HEK293T (cell line): ENCODE measurements around the gene PRR4.

ENCODE experiments used
- BHLHE40 ChIP-seq: fragments of 450-650 bp; IDR thresholded peaks from 2 replicates; pipeline ENCODE4 v1.6.1; 2016; ENCODE audit warnings: mild to moderate bottlenecking, moderate library complexity, borderline replicate concordance
- CTBP1 ChIP-seq: fragments of 450-650 bp; IDR thresholded peaks from 2 replicates; pipeline ENCODE4 v1.6.1; 2016; ENCODE audit warnings: borderline replicate concordance
- ELF4 ChIP-seq: fragments of 450-650 bp; IDR thresholded peaks from 2 replicates; pipeline ENCODE4 v1.6.1; 2017; ENCODE audit warnings: antibody characterized with exemption
- FOXA1 ChIP-seq: fragments of 450-650 bp; IDR thresholded peaks from 2 replicates; pipeline ENCODE4 v1.6.1; 2016; ENCODE audit warnings: mild to moderate bottlenecking
- FOXK2 ChIP-seq: fragments of 450-650 bp; IDR thresholded peaks from 2 replicates; pipeline ENCODE4 v1.6.1; 2016; ENCODE audit warnings: mild to moderate bottlenecking
- FOXM1 ChIP-seq: fragments of 450-650 bp; IDR thresholded peaks from 2 replicates; pipeline ENCODE4 v1.6.1; 2017; ENCODE audit warnings: mild to moderate bottlenecking, borderline replicate concordance
- LEF1 ChIP-seq: fragments of 450-650 bp; IDR thresholded peaks from 2 replicates; pipeline ENCODE4 v1.6.1; 2017; ENCODE audit warnings: mild to moderate bottlenecking, borderline replicate concordance
- SP1 ChIP-seq: fragments of 450-650 bp; IDR thresholded peaks from 2 replicates; pipeline ENCODE4 v1.6.1; 2017
- SUZ12 ChIP-seq: fragments of 450-650 bp; IDR thresholded peaks from 2 replicates; pipeline ENCODE4 v1.6.1; 2016; ENCODE audit warnings: mild to moderate bottlenecking
- TARDBP ChIP-seq: fragments of 450-650 bp; IDR thresholded peaks from 2 replicates; pipeline ENCODE4 v1.6.1; 2016
- ZNF384 ChIP-seq: fragments of 450-650 bp; IDR thresholded peaks from 2 replicates; pipeline ENCODE4 v1.6.1; 2016

GRCh38 chr12:10842862-10843261, 6.4 kb downstream of the PRR4 start:
- TF ChIP-seq FOXK2 (no peak), TARDBP (no peak), CTBP1 (no peak), SP1 (no peak), FOXA1 (no peak), SUZ12 (no peak), BHLHE40 (no peak), LEF1 (no peak), FOXM1 (no peak), ZNF384 (no peak), ELF4 (no peak)
